HG03039 (cell line): ENCODE data around the gene HIF1A.
"Not testable (repeated sequence)": the region's sequence is repeated elsewhere in the genome, so short reads cannot be mapped to it uniquely, and the experiment has no call there.

Source experiments
- ATAC-seq: cut with Tn5 transposase; IDR thresholded peaks from one replicate; pipeline ENCODE4 v1.9.1; 2021; ENCODE audit warnings: mild to moderate bottlenecking, moderate library complexity; ENCODE audit not compliant: unreplicated experiment

HIF1A gene

GRCh38 chr14:61694830-61695694, at the start of gene HIF1A:
TSS of gene HIF1A (plus strand) at chr14:61695513. CDS start at chr14:61695805, 292 bp downstream.
- ATAC-seq, result peak; percentile 94

- ATAC-seq, result no peak
Measured at GRCh38 chr14:61646366-61647116, 48.8 kb upstream of the HIF1A start.

- ATAC-seq, result no peak
Measured at GRCh38 chr14:61647704-61648103, 47.6 kb upstream of the HIF1A start.

GRCh38 chr14:61648377-61648776, 46.9 kb upstream of the HIF1A start:
- ATAC-seq, result no peak

GRCh38 chr14:61649283-61649682, 46.0 kb upstream of the HIF1A start:
- no peak for ATAC-seq

GRCh38 chr14:61651355-61651754, 44.0 kb upstream of the HIF1A start:
- no peak for ATAC-seq

- ATAC-seq, result no peak
Measured at GRCh38 chr14:61652526-61653262, 42.6 kb upstream of the HIF1A start.

- ATAC-seq, result no peak
Measured at GRCh38 chr14:61653507-61653906, 41.8 kb upstream of the HIF1A start.

GRCh38 chr14:61654026-61654425, 41.3 kb upstream of the HIF1A start:
- ATAC-seq, result no peak

GRCh38 chr14:61655777-61656176, 39.5 kb upstream of the HIF1A start:
- no peak for ATAC-seq

GRCh38 chr14:61656341-61656740, 39.0 kb upstream of the HIF1A start:
- ATAC-seq, result no peak

GRCh38 chr14:61658111-61658510, 37.2 kb upstream of the HIF1A start:
- ATAC-seq, result not testable (repeated sequence)

- no peak for ATAC-seq
Measured at GRCh38 chr14:61659582-61659981, 35.7 kb upstream of the HIF1A start.

GRCh38 chr14:61661471-61662400, 33.6 kb upstream of the HIF1A start:
- ATAC-seq, result peak; percentile 34

GRCh38 chr14:61662437-61663311, 32.6 kb upstream of the HIF1A start:
- ATAC-seq, result peak; percentile 77

GRCh38 chr14:61663312-61663979, 31.9 kb upstream of the HIF1A start:
- ATAC-seq, result no peak

- no peak for ATAC-seq
Measured at GRCh38 chr14:61668282-61668681, 27.0 kb upstream of the HIF1A start.

- no peak for ATAC-seq
Measured at GRCh38 chr14:61670576-61670975, 24.7 kb upstream of the HIF1A start.

- peak; percentile 78 for ATAC-seq
Measured at GRCh38 chr14:61671082-61671481, 24.2 kb upstream of the HIF1A start.
